HG03039 (cell line): ENCODE results near the gene CD34.
"Not testable (repeated sequence)": the region's sequence is repeated elsewhere in the genome, so short reads cannot be mapped to it uniquely, and the experiment has no call there.

Experiments
- ATAC-seq: cut with Tn5 transposase; IDR thresholded peaks from one replicate; pipeline ENCODE4 v1.9.1; 2021; ENCODE audit warnings: mild to moderate bottlenecking, moderate library complexity; ENCODE audit not compliant: unreplicated experiment

The CD34 gene

GRCh38 chr1:207933205-207933800 lies 22.4 kb upstream of the CD34 start:
- ATAC-seq: no peak

- ATAC-seq: no peak
Measured at GRCh38 chr1:207926984-207927383, 16.1 kb upstream of the CD34 start.

- ATAC-seq: not testable (repeated sequence)
Measured at GRCh38 chr1:207925969-207926368, 15.0 kb upstream of the CD34 start.

- no peak for ATAC-seq
Measured at GRCh38 chr1:207925210-207925609, 14.3 kb upstream of the CD34 start.

GRCh38 chr1:207923561-207923960 lies 12.6 kb upstream of the CD34 start:
- no peak for ATAC-seq

- ATAC-seq: no peak
Measured at GRCh38 chr1:207923121-207923520, 12.2 kb upstream of the CD34 start.

- ATAC-seq: no peak
Measured at GRCh38 chr1:207922554-207922953, 11.6 kb upstream of the CD34 start.

GRCh38 chr1:207921321-207921720 lies 10.4 kb upstream of the CD34 start:
- no peak for ATAC-seq

GRCh38 chr1:207920444-207921021 lies 9.6 kb upstream of the CD34 start:
- ATAC-seq: no peak

GRCh38 chr1:207919523-207920170 lies 8.7 kb upstream of the CD34 start:
- ATAC-seq: no peak

- ATAC-seq: no peak
Measured at GRCh38 chr1:207918581-207918980, 7.7 kb upstream of the CD34 start.

- no peak for ATAC-seq
Measured at GRCh38 chr1:207918011-207918410, 7.1 kb upstream of the CD34 start.

GRCh38 chr1:207917080-207917479 lies 6.2 kb upstream of the CD34 start:
- ATAC-seq: no peak

GRCh38 chr1:207913951-207914350 lies 3.0 kb upstream of the CD34 start:
- no peak for ATAC-seq

- ATAC-seq: no peak
Measured at GRCh38 chr1:207911856-207912760, 1.2 kb upstream of the CD34 start.

GRCh38 chr1:207909687-207910086 lies 1.2 kb downstream of the CD34 start:
- ATAC-seq: no peak

- ATAC-seq: no peak
Measured at GRCh38 chr1:207908107-207908734, 2.7 kb downstream of the CD34 start.

GRCh38 chr1:207904391-207904790 lies 6.5 kb downstream of the CD34 start:
- ATAC-seq: no peak

- ATAC-seq: no peak
Measured at GRCh38 chr1:207903767-207904166, 7.2 kb downstream of the CD34 start.

- ATAC-seq: no peak
Measured at GRCh38 chr1:207903053-207903452, 7.9 kb downstream of the CD34 start.

GRCh38 chr1:207902566-207902965 lies 8.4 kb downstream of the CD34 start:
- ATAC-seq: no peak
